ENCODE results near the gene NUAK1. TPM values are rescaled to one million over a fixed set of nuclear protein-coding genes. Genes with fewer than 3 reads are reported as not detected.

The NUAK1 gene
- total and polyA plus RNA-seq, 7 donors, result 1.8 to 12.1 (median 5.8) TPM

- Histone ChIP-seq H3K4me1 (peaks cover 0 to 47% (median 37%) of the 10 kb centered on the region in 4 donors), H3K27ac (peak overlapping the region in 3 of 4 donors; percentile 19 to 82 (median 80)), H3K4me3 (no peak overlapping the region), H3K36me3 (no peaks in the 10 kb centered on the region), H3K27me3 (no peaks in the 10 kb centered on the region), H3K9me3 (no peaks in the 10 kb centered on the region)
- no peak for DNase-seq
- no peak for TF ChIP-seq POLR2A (IDR thresholded peaks at IDR 0.05)
- TF ChIP-seq POLR2AphosphoS5 (IDR thresholded peaks at IDR 0.05), result no peak
- no peak for TF ChIP-seq CTCF (IDR thresholded peaks at IDR 0.05)
- TF ChIP-seq EP300 (IDR thresholded peaks at IDR 0.05), result no peak
- intact Hi-C loops (cut with DNase I), result loop anchor here (5.0 kb wide), 1 partner anchor 38 kb away; no protein-coding TSS in a partner anchor
- 75 to 85% methylated on average over 9 of the region's 9 CpGs for WGBS, 2 donors
Measured at GRCh38 chr12:106088811-106089485, 49.8 kb downstream of the NUAK1 start.

GRCh38 chr12:106088246-106088808 is 50.4 kb downstream of the NUAK1 start:
- 82 to 83% methylated on average over 4 of the region's 4 CpGs for WGBS, 2 donors
- intact Hi-C loops (cut with DNase I), result loop anchor here (5.0 kb wide), 1 partner anchor 39 kb away; no protein-coding TSS in a partner anchor
- Histone ChIP-seq H3K4me3 (no peak overlapping the region), H3K36me3 (no peaks in the 10 kb centered on the region), H3K27ac (peak overlapping the region in 2 of 4 donors; percentile 80 to 82), H3K27me3 (no peaks in the 10 kb centered on the region), H3K9me3 (no peaks in the 10 kb centered on the region), H3K4me1 (peaks cover 0 to 51% (median 38%) of the 10 kb centered on the region in 4 donors)
- TF ChIP-seq POLR2A (IDR thresholded peaks at IDR 0.05) (no peak), CTCF (IDR thresholded peaks at IDR 0.05) (no peak), POLR2AphosphoS5 (IDR thresholded peaks at IDR 0.05) (no peak), EP300 (IDR thresholded peaks at IDR 0.05) (no peak)
- no peak for DNase-seq

- intact Hi-C loops (cut with DNase I), result loop anchor here (5.0 kb wide), 1 partner anchor 41 kb away; no protein-coding TSS in a partner anchor
- no peaks in the 10 kb centered on the region for H3K9me3 ChIP-seq
- peaks cover 0 to 48% (median 37%) of the 10 kb centered on the region in 4 donors for H3K4me1 ChIP-seq
- no peaks in the 10 kb centered on the region for H3K36me3 ChIP-seq
- WGBS, 2 donors, result 94% methylated on average over 19 of the region's 19 CpGs
- TF ChIP-seq POLR2A (IDR thresholded peaks at IDR 0.05) (no peak), EP300 (IDR thresholded peaks at IDR 0.05) (no peak), CTCF (IDR thresholded peaks at IDR 0.05) (no peak), POLR2AphosphoS5 (IDR thresholded peaks at IDR 0.05) (no peak)
- H3K4me3 ChIP-seq, result no peak overlapping the region
- no peak overlapping the region for H3K27ac ChIP-seq
- no peaks in the 10 kb centered on the region for H3K27me3 ChIP-seq
- DNase-seq, result no peak
Measured at GRCh38 chr12:106086696-106087095, 52.1 kb downstream of the NUAK1 start.

GRCh38 chr12:106085213-106085612 is 53.5 kb downstream of the NUAK1 start:
- DNase-seq, result no peak
- no peak for TF ChIP-seq CTCF (IDR thresholded peaks at IDR 0.05)
- TF ChIP-seq EP300 (IDR thresholded peaks at IDR 0.05), result no peak
- no peak for TF ChIP-seq POLR2AphosphoS5 (IDR thresholded peaks at IDR 0.05)
- TF ChIP-seq POLR2A (IDR thresholded peaks at IDR 0.05), result no peak
- intact Hi-C loops (cut with DNase I), result loop anchor here (5.0 kb wide), 1 partner anchor 42 kb away; no protein-coding TSS in a partner anchor
- Histone ChIP-seq H3K27me3 (no peaks in the 10 kb centered on the region), H3K4me3 (no peak overlapping the region), H3K27ac (no peak overlapping the region), H3K9me3 (no peaks in the 10 kb centered on the region), H3K4me1 (peaks cover 0 to 45% (median 34%) of the 10 kb centered on the region in 4 donors), H3K36me3 (no peaks in the 10 kb centered on the region)
- WGBS, 2 donors, result 77 to 81% methylated on average over 2 of the region's 2 CpGs
